Heart right ventricle (tissue), 16 donors: ENCODE measurements around the gene B4GALT2. TPM values are rescaled to one million over a fixed set of nuclear protein-coding genes. Genes with fewer than 3 reads are reported as not detected.

Experiments
- ATAC-seq, 8 donors: fragments of 200-7000 bp; cut with Tn5 transposase; one replicate each; pipeline ENCODE4 v1.9.1; 2020; ENCODE audit warnings: mild to moderate bottlenecking in 8 of 8, moderate library complexity in 8 of 8, moderate number of reproducible peaks in 1 of 8
- DNase-seq, 2 donors: peaks; one replicate each; pipeline ENCODE4 v3.0.0-alpha.2; 2020
- H3K27ac ChIP-seq, 10 donors: fragments of 200-600 bp; sonication (generic) in 2 of 10; one replicate each; pipeline versions ENCODE4 v1.5.0 to v1.8.0; 2020 to 2022; ENCODE audit warnings: mild to moderate bottlenecking in 3 of 10
- H3K27me3 ChIP-seq, 7 donors: fragments of 200-600 bp; one replicate each; pipeline ENCODE4 v1.8.0; 2021 to 2022; ENCODE audit warnings: mild to moderate bottlenecking in 2 of 7
- H3K36me3 ChIP-seq, 9 donors: fragments of 200-600 bp; sonication (generic) in 1 of 9; one replicate each; pipeline versions ENCODE4 v1.5.0 to v1.8.0; 2020 to 2022; ENCODE audit warnings: mild to moderate bottlenecking in 2 of 9
- H3K4me1 ChIP-seq, 9 donors: fragments of 200-600 bp; sonication (generic) in 1 of 9; one replicate each; pipeline versions ENCODE4 v1.5.0 to v1.8.0; 2020 to 2022; ENCODE audit warnings: mild to moderate bottlenecking in 4 of 9
- H3K4me3 ChIP-seq, 10 donors: fragments of 200-600 bp; sonication (generic) in 2 of 10; one replicate each; pipeline versions ENCODE4 v1.5.0 to v1.8.0; 2020 to 2022; ENCODE audit warnings: mild to moderate bottlenecking in 7 of 10, moderate library complexity in 2 of 10
- H3K9me3 ChIP-seq, 11 donors: fragments of 200-600 bp in 10 of 11; sonication (generic) in 2 of 11; one replicate each; pipeline versions ENCODE4 v1.5.0 to v1.8.0; 2013 to 2022; ENCODE audit warnings: mild to moderate bottlenecking in 2 of 11, control low read depth in 1 of 11, moderate library complexity in 1 of 11
- WGBS, 2 donors: extraction: QIAGEN DNeasy Blood & Tissue Kit; methylation state at CpG; one replicate each; pipeline ENCODE4 v1.1.7; 2013; ENCODE audit warnings: inconsistent platforms in 1 of 2; 5-methylcytosine and 5-hydroxymethylcytosine counted together
- intact Hi-C, 10 donors: fragments of 100-400 bp; cut with DNase I; formaldehyde crosslinking; loops; one replicate each; pipeline versions ENCODE4 v1.11.1 to v1.14.2; 2022
- polyA plus RNA-seq, 2 donors: library from polyadenylated mRNA; stranded (reverse); fragments of 200-250 nt; gene quantifications; one replicate each; pipeline ENCODE4 v1.2.3, GENCODE V29; 2013
- total RNA-seq, 10 donors: library from RNA; stranded (reverse); fragmentation: NEBNext Ultra II Directional in 3 of 10; extraction: Animal tissue kit (Norgen Biotek cat#: 25700) in 3 of 10; gene quantifications; one replicate each; pipeline versions ENCODE4 v1.2.1 to v1.2.4, GENCODE V29; 2021 to 2023
- TF ChIP-seq, protein P1 (sequence below), 9 donors: fragments of 200-600 bp; sonication (generic) in 2 of 9; IDR thresholded peaks; one replicate each; pipeline versions ENCODE4 v1.5.0 to v1.8.0; 2021 to 2022; ENCODE audit warnings: antibody characterized with exemption in 9 of 9, mild to moderate bottlenecking in 5 of 9, moderate library complexity in 1 of 9
- donor health status: Arrhythmogenic right ventricular cardiomyopathy.
- donor health status: ischemic (EF 13 %, LVEDD 7.1; RV severe dilation, severe dysfunction).
- donor health status: healthy with polysubstance abuse.
- donor health status: DM: no; HTN: yes; CAD: no.
- donor health status: DM: no; HTN: no; CAD: no.
- donor health status: ischemic (EF 25% LVEDD 6.9; RV normal size, moderate dysfunction).
- donor health status: ischemic (EF 25% LVEDD 5.7; RV mildly dilated, moderate dysfunction).
- donor health status: healthy.
- donor health status: DM: yes; HTN: yes; CAD: no.
- donor health status: Ischemic cardiomyopathy.
- donor health status: ischemic (EF 35%, LVEDD 5.7; RV mildly dilated, moderate dysfunction).
- donor health status: nonischemic (EF 11% LVEDD 7.7; RV severe dilation, severe dysfunction).
- donor health status: DM: yes; HTN: yes; CAD: no.
- donor health status: PGD.
- donor health status: ischemic (EF 29% LVEDD 5.4; RV normal size, mild dysfunction).
- donor health status: nonischemic (EF 23%, LVEDD 6.1; RV moderate dilation, normal function).

B4GALT2 gene
- total and polyA plus RNA-seq, 12 donors = 25.4 to 50.8 (median 38.6) TPM

DNA sequence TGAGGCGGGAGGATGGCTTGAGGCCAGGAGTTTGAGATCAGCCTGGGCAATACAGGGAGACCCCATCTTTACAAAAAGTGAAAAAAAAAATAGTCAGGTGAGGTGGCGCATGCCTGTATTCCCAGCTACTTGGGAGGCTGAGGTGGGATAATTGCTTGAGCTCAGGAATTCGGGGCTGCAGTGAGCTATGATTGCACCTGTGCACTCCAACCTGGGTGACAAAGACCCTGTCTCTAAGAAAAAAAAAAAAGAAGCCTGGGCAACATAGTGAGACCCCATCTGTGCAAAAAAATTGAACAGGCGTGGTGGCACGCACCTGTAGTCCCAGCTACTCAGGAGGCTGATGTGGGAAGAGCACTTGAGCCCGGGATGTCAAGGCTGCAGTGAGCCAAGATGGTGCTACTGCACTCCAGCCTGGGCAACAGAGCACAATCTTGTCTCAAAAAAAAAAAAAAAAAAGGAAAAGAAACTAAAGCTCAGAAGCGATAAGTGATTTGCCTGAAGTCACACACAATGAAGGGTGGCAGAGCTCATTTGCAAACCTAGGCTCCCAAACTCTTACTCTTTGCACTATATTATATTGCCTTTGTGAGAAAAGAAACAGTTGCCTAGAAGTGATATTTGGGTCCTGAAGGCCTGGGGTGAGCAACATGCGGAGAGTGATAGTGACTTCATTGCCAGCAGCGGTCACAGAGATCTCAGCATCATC lies 14.3 kb downstream of the B4GALT2 start:
- Histone ChIP-seq H3K9me3 (no peaks in the 10 kb centered on the region), H3K4me3 (no peak overlapping the region), H3K36me3 (no peaks in the 10 kb centered on the region), H3K27ac (no peak overlapping the region), H3K27me3 (no peaks in the 10 kb centered on the region), H3K4me1 (peaks cover 5 to 27% (median 13%) of the 10 kb centered on the region in 9 donors)
- intact Hi-C loops = loop anchor here in 1 of 10 donors (10.0 kb wide), 1 partner anchor 221 kb away; the partner anchor contains the start of gene DMAP1
- TF ChIP-seq, protein P1, sequence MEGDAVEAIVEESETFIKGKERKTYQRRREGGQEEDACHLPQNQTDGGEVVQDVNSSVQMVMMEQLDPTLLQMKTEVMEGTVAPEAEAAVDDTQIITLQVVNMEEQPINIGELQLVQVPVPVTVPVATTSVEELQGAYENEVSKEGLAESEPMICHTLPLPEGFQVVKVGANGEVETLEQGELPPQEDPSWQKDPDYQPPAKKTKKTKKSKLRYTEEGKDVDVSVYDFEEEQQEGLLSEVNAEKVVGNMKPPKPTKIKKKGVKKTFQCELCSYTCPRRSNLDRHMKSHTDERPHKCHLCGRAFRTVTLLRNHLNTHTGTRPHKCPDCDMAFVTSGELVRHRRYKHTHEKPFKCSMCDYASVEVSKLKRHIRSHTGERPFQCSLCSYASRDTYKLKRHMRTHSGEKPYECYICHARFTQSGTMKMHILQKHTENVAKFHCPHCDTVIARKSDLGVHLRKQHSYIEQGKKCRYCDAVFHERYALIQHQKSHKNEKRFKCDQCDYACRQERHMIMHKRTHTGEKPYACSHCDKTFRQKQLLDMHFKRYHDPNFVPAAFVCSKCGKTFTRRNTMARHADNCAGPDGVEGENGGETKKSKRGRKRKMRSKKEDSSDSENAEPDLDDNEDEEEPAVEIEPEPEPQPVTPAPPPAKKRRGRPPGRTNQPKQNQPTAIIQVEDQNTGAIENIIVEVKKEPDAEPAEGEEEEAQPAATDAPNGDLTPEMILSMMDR (IDR thresholded peaks at IDR 0.05) = no peak
- DNase-seq (no peak), ATAC-seq (no peak)
- WGBS, 2 donors = 93 to 94% methylated on average over 9 of the region's 9 CpGs

DNA sequence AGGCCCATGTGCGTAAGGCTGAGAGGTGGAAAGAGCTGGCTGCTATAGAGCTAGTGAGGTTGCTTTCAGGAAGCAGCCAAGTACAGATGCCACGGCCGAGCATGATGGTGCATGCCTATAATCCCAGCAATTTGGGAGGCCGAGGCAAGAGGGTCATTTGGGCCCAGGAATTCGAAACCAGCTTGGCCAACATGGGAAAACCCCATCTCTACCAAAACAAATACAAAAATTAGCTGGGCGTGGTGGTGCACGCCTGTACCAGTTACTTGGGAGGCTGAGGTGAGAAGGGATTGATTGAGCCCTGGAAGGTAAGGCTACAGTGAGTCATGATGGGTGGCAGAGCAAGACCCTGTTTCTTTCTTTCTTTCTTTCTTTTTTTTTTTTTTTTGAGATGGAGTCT lies 15.1 kb downstream of the B4GALT2 start:
- WGBS, 2 donors = 94 to 96% methylated on average over 7 of the region's 7 CpGs
- ATAC-seq (no peak), DNase-seq (no peak)
- no peak overlapping the region for H3K27ac ChIP-seq
- no peaks in the 10 kb centered on the region for H3K27me3 ChIP-seq
- TF ChIP-seq, protein P1 (IDR thresholded peaks at IDR 0.05) = no peak
- H3K9me3 ChIP-seq = no peaks in the 10 kb centered on the region
- no peak overlapping the region for H3K4me3 ChIP-seq
- no peaks in the 10 kb centered on the region for H3K36me3 ChIP-seq
- peaks cover 5 to 27% (median 13%) of the 10 kb centered on the region in 9 donors for H3K4me1 ChIP-seq
- intact Hi-C loops = loop anchor here in 1 of 10 donors (10.0 kb wide), 1 partner anchor 221 kb away; the partner anchor contains the start of gene DMAP1

DNA sequence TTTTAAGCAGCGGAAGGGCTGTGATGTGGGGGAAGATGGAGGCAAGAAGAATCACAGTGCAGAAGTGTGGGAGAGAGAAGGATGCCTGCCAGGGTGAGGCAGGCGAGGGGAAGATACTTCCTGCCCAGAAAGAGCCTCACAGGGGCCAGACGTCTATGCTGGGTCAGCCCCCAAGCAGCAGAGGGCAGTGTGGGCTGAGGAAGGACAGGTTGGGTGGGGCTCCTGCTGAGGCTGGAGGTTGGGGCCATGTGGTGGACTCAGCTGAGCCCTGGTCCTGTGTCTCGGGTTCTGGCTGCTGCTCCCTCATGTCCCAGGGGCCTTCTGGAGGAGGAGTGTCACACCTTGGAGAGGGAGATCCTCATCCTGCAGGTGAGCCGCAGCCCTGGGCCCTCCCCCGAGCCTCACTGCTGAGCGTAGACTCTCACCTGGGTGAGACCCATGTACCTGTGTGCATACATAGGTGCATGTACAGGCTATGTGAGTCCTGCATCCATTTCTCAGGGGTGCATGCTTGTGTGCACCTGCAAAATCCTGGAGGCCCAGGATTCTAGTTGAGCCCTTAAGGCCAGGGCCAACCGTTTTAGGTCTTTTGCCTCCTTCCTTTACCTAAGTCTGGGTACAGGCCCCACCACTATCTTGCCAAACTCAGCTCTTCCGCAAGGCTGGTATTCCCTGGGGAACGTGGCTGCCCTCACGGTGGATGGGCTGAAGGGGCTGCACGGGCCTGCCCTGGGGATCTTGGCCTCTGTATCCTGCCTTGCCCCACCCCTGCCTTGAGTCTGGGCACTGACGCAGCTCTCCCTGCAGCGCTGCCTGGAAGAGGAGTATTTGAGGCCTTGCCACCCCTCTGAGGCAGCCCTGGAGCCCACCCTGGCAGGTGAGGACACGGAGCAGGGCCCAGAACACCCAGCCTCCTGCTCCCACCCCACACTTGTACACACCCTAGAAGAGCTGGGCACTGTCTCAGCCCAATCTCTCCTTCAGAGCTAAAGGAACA lies 16.1 kb downstream of the B4GALT2 start:
- H3K4me1 ChIP-seq = peaks cover 5 to 27% (median 13%) of the 10 kb centered on the region in 9 donors
- no peaks in the 10 kb centered on the region for H3K9me3 ChIP-seq
- DNase-seq = no peak
- H3K4me3 ChIP-seq = no peak overlapping the region
- H3K36me3 ChIP-seq = no peaks in the 10 kb centered on the region
- intact Hi-C loops = loop anchor here in 1 of 10 donors (10.0 kb wide), 1 partner anchor 220 kb away; the partner anchor contains the start of gene DMAP1
- no peak for ATAC-seq
- H3K27ac ChIP-seq = no peak overlapping the region
- 78 to 80% methylated on average over 15 of the region's 15 CpGs for WGBS, 2 donors
- TF ChIP-seq, protein P1 (IDR thresholded peaks at IDR 0.05) = peak in 2 of 9 donors; percentile 6 to 28
- no peaks in the 10 kb centered on the region for H3K27me3 ChIP-seq
